Liver (tissue), 3 donors: Measurements from ENCODE around the gene RBM47.

Source experiments
- ATF3 ChIP-seq: IDR thresholded peaks from 2 replicates; pipeline ENCODE4 v1.6.1; 2016; ENCODE audit warnings: antibody characterized with exemption
- CTCF ChIP-seq: fragments of 150-350 bp; IDR thresholded peaks from 2 replicates; pipeline ENCODE4 v1.5.1; 2017; ENCODE audit warnings: improper control_type of control experiment, low read depth, low read length; ENCODE audit not compliant: missing input control
- EGR1 ChIP-seq, 2 donors: IDR thresholded peaks; 2 replicates each; pipeline ENCODE4 v1.6.1; 2016 to 2018; ENCODE audit warnings: antibody characterized with exemption in 2 of 2, low read depth in 2 of 2
- FOXA1 ChIP-seq: IDR thresholded peaks from 2 replicates; pipeline ENCODE4 v1.6.1; 2016; ENCODE audit warnings: antibody characterized with exemption
- FOXA2 ChIP-seq: IDR thresholded peaks from 2 replicates; pipeline ENCODE4 v1.6.1; 2016; ENCODE audit warnings: antibody characterized with exemption
- GABPA ChIP-seq, 2 donors: IDR thresholded peaks in 1 of 2; conservative IDR thresholded peaks in 1 of 2; 2 replicates each; pipeline ENCODE4 v1.6.1; 2016; ENCODE audit warnings: antibody characterized with exemption in 2 of 2, mild to moderate bottlenecking in 1 of 2, moderate library complexity in 1 of 2
- JUND ChIP-seq, 2 donors: IDR thresholded peaks; 2 replicates each; pipeline ENCODE4 v1.6.1; 2016; ENCODE audit warnings: antibody characterized with exemption in 2 of 2
- MAX ChIP-seq: IDR thresholded peaks from 2 replicates; pipeline ENCODE4 v1.6.1; 2016; ENCODE audit warnings: antibody characterized with exemption
- RAD21 ChIP-seq, 2 donors: IDR thresholded peaks; 2 replicates each; pipeline ENCODE4 v1.6.1; 2016; ENCODE audit warnings: antibody characterized with exemption in 2 of 2, mild to moderate bottlenecking in 2 of 2
- REST ChIP-seq: IDR thresholded peaks from 2 replicates; pipeline ENCODE4 v1.6.1; 2016; ENCODE audit warnings: antibody characterized with exemption, mild to moderate bottlenecking
- SP1 ChIP-seq: IDR thresholded peaks from 2 replicates; pipeline ENCODE4 v1.6.1; 2018; ENCODE audit warnings: antibody characterized with exemption, mild to moderate bottlenecking
- TAF1 ChIP-seq: conservative IDR thresholded peaks from 2 replicates; pipeline ENCODE4 v1.6.1; 2016; ENCODE audit warnings: antibody characterized with exemption, mild to moderate bottlenecking
- YY1 ChIP-seq: IDR thresholded peaks from 2 replicates; pipeline ENCODE4 v1.6.1; 2016; ENCODE audit warnings: antibody characterized with exemption, mild to moderate bottlenecking
- ZBTB33 ChIP-seq: IDR thresholded peaks from 2 replicates; pipeline ENCODE4 v1.6.1; 2016; ENCODE audit warnings: antibody characterized with exemption
- donor health status: healthy.
- donor health status: healthy.

- no peak for TF ChIP-seq CTCF
- no peak for TF ChIP-seq SP1
- TF ChIP-seq FOXA1, result no peak
- no peak for TF ChIP-seq JUND (IDR thresholded peaks at IDR 0.05)
- TF ChIP-seq YY1, result no peak
- no peak for TF ChIP-seq EGR1 (IDR thresholded peaks at IDR 0.05; ENCODE audit: low read depth in 2 of 2)
- TF ChIP-seq RAD21 (IDR thresholded peaks at IDR 0.05), result no peak
- no peak for TF ChIP-seq MAX
- TF ChIP-seq REST, result no peak
- TF ChIP-seq ZBTB33, result no peak
- TF ChIP-seq FOXA2, result no peak
- TF ChIP-seq ATF3, result no peak
- TF ChIP-seq TAF1, result no peak
- TF ChIP-seq GABPA (IDR thresholded peaks at IDR 0.05 in 1 of 2, conservative IDR thresholded peaks at IDR 0.05 in 1 of 2), result no peak
Measured at GRCh38 chr4:40651280-40651679, 21.6 kb upstream of the RBM47 start.
